ENCODE results near the gene CLDN6.
A peak's percentile ranks its signal among the peaks of the same experiment; 100 is the strongest.
"Not testable (repeated sequence)": the region's sequence is repeated elsewhere in the genome, so short reads cannot be mapped to it uniquely, and the experiment has no call there.

The CLDN6 gene

DNA sequence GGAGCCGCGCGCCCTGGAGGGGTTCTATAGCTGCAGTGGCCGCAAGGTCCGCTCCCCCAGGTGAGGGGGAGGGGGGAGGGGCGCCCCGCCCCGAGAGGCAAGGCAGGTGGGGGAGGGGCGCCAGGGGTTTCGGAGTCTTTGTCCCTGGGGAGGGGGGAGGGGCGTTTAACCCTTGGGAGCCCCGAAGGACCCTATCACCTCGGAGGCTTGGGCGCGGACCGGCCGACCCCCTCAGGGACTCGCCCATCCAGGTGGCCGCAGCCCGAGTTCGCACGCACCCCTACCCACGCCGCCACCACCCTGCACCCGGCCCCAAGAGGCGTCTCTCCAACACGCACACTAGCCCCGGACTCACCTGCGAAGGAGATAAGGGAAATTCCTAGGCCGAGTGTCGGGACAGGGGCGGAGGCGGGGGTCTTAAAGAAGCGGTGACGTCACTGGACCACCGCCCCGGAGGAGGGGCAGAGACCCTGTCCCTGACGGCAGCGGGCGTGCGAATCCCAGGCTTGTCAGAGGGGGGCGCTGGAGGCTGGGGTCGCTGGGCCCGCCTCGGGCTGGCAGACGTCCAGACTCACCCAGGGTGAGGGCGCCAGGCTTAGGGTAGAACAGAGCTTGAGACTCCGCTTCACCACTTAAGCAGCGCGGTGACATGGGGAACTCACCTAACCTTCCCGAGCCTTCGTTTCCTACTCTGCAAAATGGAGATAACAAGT, at the start of gene CLDN6:
Gene CLDN6 (minus strand): TSS at position 390 of the 713 bp plus-strand sequence. CDS start 2,162 bp downstream, outside the sequence.
- DNase-seq (ENCODE audit: low spot score), result no peak

GRCh38 chr16:3066440-3066748, 48.4 kb upstream of the CLDN6 start:
- no peak for DNase-seq (ENCODE audit: low spot score)

- no peak for DNase-seq (ENCODE audit: low spot score)
Observed at GRCh38 chr16:3065742-3066439, 47.9 kb upstream of the CLDN6 start.

- DNase-seq (ENCODE audit: low spot score), result no peak
Observed at GRCh38 chr16:3065069-3065741, 47.2 kb upstream of the CLDN6 start, which contains the start of gene IL32. Gene IL32 (plus strand): TSS chr16:3065640. CDS start chr16:3065812, 172 bp downstream.

GRCh38 chr16:3063625-3064386, 45.8 kb upstream of the CLDN6 start:
- DNase-seq (ENCODE audit: low spot score), result no peak

DNA sequence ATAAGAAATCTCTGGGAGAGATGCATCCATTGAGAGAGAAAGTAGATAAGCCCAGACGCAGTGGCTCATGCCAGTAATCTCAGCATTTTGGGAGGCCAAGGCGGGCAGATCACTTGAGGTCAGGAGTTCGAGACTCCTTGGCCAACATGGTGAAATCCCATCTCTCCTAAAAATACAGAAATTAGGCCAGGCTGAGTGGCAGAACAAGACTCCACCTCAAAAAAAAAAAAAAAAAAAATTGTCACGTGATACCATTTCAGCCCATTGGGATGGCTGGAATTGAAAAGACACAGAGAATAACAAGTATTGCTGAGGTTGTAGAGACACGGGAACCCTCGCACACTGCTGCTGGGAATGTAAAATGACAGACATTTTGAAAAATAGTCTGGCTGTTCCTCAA, 44.6 kb upstream of the CLDN6 start:
- no peak for DNase-seq (ENCODE audit: low spot score)

- no peak for DNase-seq (ENCODE audit: low spot score)
Observed at GRCh38 chr16:3060339-3061127, 42.5 kb upstream of the CLDN6 start.

- DNase-seq (ENCODE audit: low spot score), result no peak
Observed at GRCh38 chr16:3059723-3060242, 41.8 kb upstream of the CLDN6 start.

GRCh38 chr16:3059041-3059722, 41.2 kb upstream of the CLDN6 start:
- peak; percentile 78 for DNase-seq (ENCODE audit: low spot score)

DNA sequence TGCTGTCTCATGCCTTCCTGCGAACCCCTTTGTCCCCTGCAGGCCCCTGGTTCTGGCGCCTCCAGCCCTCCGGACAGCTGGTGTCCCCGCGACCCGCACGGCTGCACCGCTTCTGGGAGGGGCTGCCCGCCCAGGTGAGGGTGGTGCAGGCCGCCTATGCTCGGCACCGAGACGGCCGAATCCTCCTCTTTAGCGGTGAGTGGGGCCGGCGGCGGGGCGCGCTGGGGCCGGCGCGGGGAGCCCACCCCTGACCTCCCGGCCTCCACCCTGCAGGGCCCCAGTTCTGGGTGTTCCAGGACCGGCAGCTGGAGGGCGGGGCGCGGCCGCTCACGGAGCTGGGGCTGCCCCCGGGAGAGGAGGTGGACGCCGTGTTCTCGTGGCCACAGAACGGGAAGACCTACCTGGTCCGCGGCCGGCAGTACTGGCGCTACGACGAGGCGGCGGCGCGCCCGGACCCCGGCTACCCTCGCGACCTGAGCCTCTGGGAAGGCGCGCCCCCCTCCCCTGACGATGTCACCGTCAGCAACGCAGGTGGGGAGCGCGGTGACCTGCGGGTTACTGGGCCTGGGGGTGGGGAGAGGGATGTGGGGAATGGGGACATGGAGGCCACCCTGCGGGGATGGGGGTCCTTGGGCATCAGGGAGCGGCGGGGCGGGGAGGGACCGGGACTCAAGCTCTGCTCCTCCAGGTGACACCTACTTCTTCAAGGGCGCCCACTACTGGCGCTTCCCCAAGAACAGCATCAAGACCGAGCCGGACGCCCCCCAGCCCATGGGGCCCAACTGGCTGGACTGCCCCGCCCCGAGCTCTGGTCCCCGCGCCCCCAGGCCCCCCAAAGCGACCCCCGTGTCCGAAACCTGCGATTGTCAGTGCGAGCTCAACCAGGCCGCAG, 40.4 kb upstream of the CLDN6 start:
- DNase-seq (ENCODE audit: low spot score), result no peak

DNA sequence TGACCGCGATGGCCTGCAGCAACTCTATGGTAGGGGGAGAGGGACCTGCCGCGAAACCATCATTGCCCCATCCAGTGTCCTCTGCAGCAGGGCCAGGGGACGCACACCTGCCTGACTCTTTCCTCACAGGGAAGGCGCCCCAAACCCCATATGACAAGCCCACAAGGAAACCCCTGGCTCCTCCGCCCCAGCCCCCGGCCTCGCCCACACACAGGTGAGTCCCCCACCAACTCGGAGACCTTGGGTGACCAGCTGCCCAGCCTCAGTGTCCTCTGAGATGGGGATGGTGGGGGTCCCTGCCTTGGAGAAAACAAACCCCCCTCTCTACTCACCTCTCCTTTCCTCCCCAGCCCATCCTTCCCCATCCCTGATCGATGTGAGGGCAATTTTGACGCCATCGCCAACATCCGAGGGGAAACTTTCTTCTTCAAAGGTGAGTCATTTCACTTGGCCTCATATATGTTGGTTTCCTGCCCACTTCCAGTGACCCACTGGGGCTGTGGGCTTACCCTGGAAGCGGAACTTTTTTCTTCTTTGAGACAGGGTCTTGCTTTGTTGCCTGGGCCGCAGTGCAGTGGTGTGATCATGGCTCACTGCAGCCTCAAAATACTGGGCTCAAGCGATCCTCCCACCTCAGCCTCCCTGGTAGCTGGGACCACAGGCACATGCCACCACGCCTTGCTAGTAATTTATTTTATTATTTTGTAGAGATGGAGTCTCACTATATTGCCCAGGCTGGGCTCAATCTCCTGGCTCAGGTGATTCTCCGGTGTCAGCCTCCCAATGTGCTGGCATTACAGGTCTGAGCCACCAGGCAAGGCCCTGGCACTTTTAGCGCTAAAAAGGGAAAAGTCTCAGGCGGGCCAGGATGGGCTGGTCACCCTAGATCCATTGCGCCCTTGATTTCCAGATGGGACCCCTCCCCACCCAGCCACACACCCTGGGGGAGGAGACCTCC, 39.5 kb upstream of the CLDN6 start:
- DNase-seq (ENCODE audit: low spot score), result no peak

DNA sequence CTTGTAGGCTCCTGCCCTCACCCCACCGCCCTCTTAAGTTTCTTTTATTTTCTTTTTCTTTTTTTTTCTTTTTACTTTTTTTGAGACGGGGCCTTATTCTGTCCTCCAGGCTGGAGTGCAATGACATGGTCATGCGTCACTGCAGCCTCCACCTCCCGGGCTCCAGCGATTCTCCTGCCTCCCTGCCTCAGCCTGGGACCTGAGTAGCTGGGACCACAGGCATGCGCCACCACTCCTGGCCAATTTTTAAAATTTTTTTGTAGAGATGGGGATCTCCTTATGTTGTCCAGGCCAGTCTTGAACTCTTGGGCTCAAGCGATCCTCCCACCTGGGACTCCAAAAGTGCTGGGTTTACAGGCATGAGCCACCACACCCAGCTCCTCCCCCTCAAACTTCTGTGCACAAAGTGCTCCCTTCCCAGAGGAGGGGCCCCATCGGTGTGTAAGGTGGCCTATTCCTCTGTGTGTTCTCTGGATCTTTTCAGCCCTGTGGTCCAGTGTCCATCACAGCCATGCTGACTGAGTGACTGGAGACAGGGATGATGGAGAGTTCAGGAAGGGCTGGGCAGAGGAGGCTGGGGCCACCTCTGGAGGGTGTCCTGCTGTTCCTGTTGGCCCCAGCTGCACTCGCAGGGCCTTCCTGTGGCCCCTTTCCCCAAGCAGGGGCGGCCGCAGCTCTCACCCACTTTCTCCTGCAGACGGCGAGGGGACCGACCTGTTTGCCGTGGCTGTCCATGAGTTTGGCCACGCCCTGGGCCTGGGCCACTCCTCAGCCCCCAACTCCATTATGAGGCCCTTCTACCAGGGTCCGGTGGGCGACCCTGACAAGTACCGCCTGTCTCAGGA, 38.6 kb upstream of the CLDN6 start:
- DNase-seq (ENCODE audit: low spot score), result no peak

DNA sequence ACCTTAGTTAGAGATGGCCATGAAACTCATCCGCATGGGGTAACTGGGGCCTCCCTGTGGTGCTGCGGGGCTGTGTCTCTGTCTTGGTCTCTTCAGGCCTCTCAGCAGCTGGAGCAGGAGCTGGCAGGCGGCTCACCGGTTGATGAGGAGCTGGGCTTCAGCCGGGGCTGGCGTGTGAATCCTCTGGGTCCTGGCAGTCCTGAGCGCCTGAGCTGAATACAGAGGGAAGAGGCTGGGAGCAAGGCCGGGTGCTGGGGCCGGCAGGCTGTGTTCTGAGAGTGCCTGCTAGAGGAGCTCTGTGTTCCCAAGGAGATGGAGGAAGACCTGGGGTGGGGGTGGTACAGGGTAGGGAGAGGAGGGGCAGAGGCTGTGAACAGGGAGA, 37.7 kb upstream of the CLDN6 start:
- not testable (repeated sequence) for DNase-seq (ENCODE audit: low spot score)

DNA sequence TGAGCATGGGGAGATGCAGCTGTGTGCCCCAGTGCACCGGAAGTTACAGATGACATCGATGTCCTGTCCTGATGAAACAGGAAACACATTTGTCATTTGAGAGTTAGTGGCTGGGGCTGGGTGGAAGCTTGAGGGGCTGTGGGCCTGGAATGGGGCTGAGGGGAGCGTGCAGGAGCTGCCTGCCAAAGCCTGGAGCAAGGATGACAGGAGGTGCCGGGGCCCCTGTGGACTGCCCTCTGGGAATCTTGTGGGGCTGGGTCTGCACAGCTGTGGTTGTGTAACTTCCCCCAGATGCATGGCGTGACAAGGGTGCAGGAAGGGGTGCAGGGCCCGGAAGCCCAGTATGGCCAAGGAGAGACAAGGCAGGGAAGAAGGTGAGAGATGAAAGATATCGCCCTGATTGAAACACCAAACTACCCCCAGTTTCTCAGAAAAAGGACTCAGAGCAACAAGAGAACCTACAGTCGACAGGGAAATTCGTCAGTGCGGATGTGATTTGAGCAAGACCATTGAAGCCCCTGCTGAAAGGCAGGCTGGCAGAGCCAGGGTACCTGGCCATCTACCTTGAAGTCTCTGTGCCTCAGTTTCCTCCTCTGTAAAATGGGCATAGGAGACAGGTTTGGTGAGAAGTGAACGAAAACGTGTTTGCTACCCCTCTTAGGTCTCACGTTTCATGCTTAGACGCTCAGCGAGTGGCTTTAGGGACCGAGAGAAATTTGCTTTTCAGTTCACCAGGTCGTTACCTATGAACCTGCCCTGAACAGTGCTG, 37.2 kb upstream of the CLDN6 start:
- no peak for DNase-seq (ENCODE audit: low spot score)

GRCh38 chr16:3053330-3053710, 35.3 kb upstream of the CLDN6 start:
- not testable (repeated sequence) for DNase-seq (ENCODE audit: low spot score)

- DNase-seq (ENCODE audit: low spot score), result not testable (repeated sequence)
Observed at GRCh38 chr16:3052571-3053329, 34.8 kb upstream of the CLDN6 start.

Measured in COLO829 (cell line).